Heart left ventricle (tissue), 13 donors: ENCODE measurements around the gene ARID3A.

Experiments
- POLR2A ChIP-seq, 2 donors: fragments of 450-650 bp; IDR thresholded peaks; one replicate each; pipeline ENCODE4 v1.6.1; 2017; ENCODE audit warnings: antibody characterized with exemption in 2 of 2, mild to moderate bottlenecking in 2 of 2, moderate library complexity in 2 of 2
- TF ChIP-seq, protein P1 (sequence below), 12 donors: fragments of 200-600 bp; sonication (generic) in 4 of 12; IDR thresholded peaks; one replicate each; pipeline versions ENCODE4 v1.5.0 to v1.8.0; 2018 to 2022; ENCODE audit warnings: antibody characterized with exemption in 12 of 12, mild to moderate bottlenecking in 5 of 12
- donor health status: ischemic (EF 13 %, LVEDD 7.1; RV severe dilation, severe dysfunction).
- donor health status: DM: no; HTN: yes; CAD: no.
- donor health status: DM: no; HTN: no; CAD: no.
- donor health status: ischemic (EF 25% LVEDD 6.9; RV normal size, moderate dysfunction).
- donor health status: ischemic (EF 25% LVEDD 5.7; RV mildly dilated, moderate dysfunction).
- donor health status: ischemic (EF 35%, LVEDD 5.7; RV mildly dilated, moderate dysfunction).
- donor health status: nonischemic (EF 11% LVEDD 7.7; RV severe dilation, severe dysfunction).
- donor health status: DM: yes; HTN: yes; CAD: no.
- donor health status: PGD.
- donor health status: ischemic (EF 29% LVEDD 5.4; RV normal size, mild dysfunction).
- donor health status: nonischemic (EF 23%, LVEDD 6.1; RV moderate dilation, normal function).

DNA sequence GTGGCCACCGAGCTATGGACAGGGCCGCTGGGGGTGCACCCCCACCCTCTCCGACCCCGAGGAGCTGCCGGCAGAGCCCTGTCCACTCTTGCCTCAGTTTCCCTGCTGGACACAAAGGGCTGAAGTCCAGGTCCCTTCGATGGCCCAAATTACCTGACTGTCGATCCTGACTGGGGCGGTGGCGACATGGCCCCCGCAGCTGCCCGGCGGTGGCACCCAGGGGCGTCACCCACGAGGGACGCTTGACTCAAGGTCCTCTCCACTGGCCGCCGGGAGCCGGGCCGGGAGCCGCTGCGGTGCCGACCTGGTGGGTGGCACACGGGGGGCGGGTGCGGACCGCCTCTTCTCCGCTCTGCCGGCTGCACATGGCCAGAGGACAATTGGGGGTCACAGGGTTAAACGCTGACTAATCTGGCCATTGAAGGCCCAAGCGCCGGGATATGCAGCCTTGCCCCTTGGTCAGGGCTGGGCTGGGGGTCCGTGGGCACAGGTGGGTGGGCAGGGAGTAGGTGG lies 16.4 kb downstream of the ARID3A start:
- no peak for TF ChIP-seq POLR2A (IDR thresholded peaks at IDR 0.05)
- TF ChIP-seq, protein P1, sequence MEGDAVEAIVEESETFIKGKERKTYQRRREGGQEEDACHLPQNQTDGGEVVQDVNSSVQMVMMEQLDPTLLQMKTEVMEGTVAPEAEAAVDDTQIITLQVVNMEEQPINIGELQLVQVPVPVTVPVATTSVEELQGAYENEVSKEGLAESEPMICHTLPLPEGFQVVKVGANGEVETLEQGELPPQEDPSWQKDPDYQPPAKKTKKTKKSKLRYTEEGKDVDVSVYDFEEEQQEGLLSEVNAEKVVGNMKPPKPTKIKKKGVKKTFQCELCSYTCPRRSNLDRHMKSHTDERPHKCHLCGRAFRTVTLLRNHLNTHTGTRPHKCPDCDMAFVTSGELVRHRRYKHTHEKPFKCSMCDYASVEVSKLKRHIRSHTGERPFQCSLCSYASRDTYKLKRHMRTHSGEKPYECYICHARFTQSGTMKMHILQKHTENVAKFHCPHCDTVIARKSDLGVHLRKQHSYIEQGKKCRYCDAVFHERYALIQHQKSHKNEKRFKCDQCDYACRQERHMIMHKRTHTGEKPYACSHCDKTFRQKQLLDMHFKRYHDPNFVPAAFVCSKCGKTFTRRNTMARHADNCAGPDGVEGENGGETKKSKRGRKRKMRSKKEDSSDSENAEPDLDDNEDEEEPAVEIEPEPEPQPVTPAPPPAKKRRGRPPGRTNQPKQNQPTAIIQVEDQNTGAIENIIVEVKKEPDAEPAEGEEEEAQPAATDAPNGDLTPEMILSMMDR (IDR thresholded peaks at IDR 0.05): no peak
